H9 (cell line): ENCODE measurements around the gene NCOA5. TPM values are rescaled to one million over a fixed set of nuclear protein-coding genes. Genes with fewer than 3 reads are reported as not detected.

Experiments used
- DNase-seq: peaks from one replicate; pipeline ENCODE4 v3.0.0-alpha.2; 2017
- H2AFZ ChIP-seq: one replicate; pipeline ENCODE4 v1.6.1; 2013; ENCODE audit warnings: mild to moderate bottlenecking, low read length, control low read depth, moderate library complexity
- H2AK5ac ChIP-seq: 2 replicates; pipeline ENCODE4 v1.6.1; 2013; ENCODE audit warnings: low read length, control low read depth, mixed read lengths; ENCODE audit not compliant: insufficient read length
- H2BK120ac ChIP-seq: one replicate; pipeline ENCODE4 v1.6.1; 2013; ENCODE audit warnings: low read depth, mild to moderate bottlenecking, low read length, control low read depth, inconsistent platforms; ENCODE audit not compliant: poor library complexity, severe bottlenecking
- H2BK12ac ChIP-seq: 2 replicates; pipeline ENCODE4 v1.6.1; 2013; ENCODE audit warnings: low read length, control low read depth, mixed read lengths, low read depth; ENCODE audit not compliant: insufficient read length
- H2BK15ac ChIP-seq: 2 replicates; pipeline ENCODE4 v1.6.1; 2013; ENCODE audit warnings: low read depth, low read length, control low read depth
- H2BK20ac ChIP-seq: one replicate; pipeline ENCODE4 v1.6.1; 2013; ENCODE audit warnings: low read depth, mild to moderate bottlenecking, low read length, control low read depth, inconsistent platforms; ENCODE audit not compliant: poor library complexity, severe bottlenecking
- H2BK5ac ChIP-seq: 2 replicates; pipeline ENCODE4 v1.6.1; 2013; ENCODE audit warnings: low read length, control low read depth, mixed read lengths; ENCODE audit not compliant: insufficient read length
- H3K14ac ChIP-seq: 2 replicates; pipeline ENCODE4 v1.6.1; 2013; ENCODE audit warnings: low read length, control low read depth; ENCODE audit not compliant: insufficient read depth
- H3K18ac ChIP-seq: 2 replicates; pipeline ENCODE4 v1.6.1; 2013; ENCODE audit warnings: low read depth, mild to moderate bottlenecking, mixed read lengths, low read length, control low read depth; ENCODE audit not compliant: insufficient read length
- H3K23ac ChIP-seq: 2 replicates; pipeline ENCODE4 v1.6.1; 2013; ENCODE audit warnings: low read length, control low read depth, mixed read lengths, low read depth; ENCODE audit not compliant: insufficient read length
- H3K23me2 ChIP-seq: 2 replicates; pipeline ENCODE4 v1.6.1; 2013; ENCODE audit warnings: low read depth, mild to moderate bottlenecking, mixed read lengths, low read length, control low read depth; ENCODE audit not compliant: insufficient read length, poor library complexity, severe bottlenecking
- H3K27ac ChIP-seq: 2 replicates; pipeline ENCODE4 v1.5.1; 2013; ENCODE audit warnings: low read length, control low read depth, mixed read lengths, low read depth; ENCODE audit not compliant: insufficient read length
- H3K27me3 ChIP-seq: 2 replicates; pipeline ENCODE4 v1.6.1; 2013; ENCODE audit warnings: low read length, control low read depth, inconsistent platforms; ENCODE audit not compliant: insufficient read depth
- H3K4ac ChIP-seq: 2 replicates; pipeline ENCODE4 v1.6.1; 2013; ENCODE audit warnings: low read depth, mild to moderate bottlenecking, control low read depth, inconsistent platforms, low read length, moderate library complexity
- H3K4me1 ChIP-seq: 2 replicates; pipeline ENCODE4 v1.6.1; 2013; ENCODE audit warnings: low read length, control low read depth, inconsistent platforms; ENCODE audit not compliant: insufficient read depth
- H3K4me2 ChIP-seq: 2 replicates; pipeline ENCODE4 v1.6.1; 2013; ENCODE audit warnings: low read length, control low read depth, mixed read lengths; ENCODE audit not compliant: insufficient read length, insufficient read depth
- H3K56ac ChIP-seq: 2 replicates; pipeline ENCODE4 v1.6.1; 2013; ENCODE audit warnings: low read depth, mild to moderate bottlenecking, mixed read lengths, low read length, control low read depth; ENCODE audit not compliant: insufficient read length
- H3K79me1 ChIP-seq: 2 replicates; pipeline ENCODE4 v1.6.1; 2013; ENCODE audit warnings: low read depth, mild to moderate bottlenecking, moderate library complexity, low read length, control low read depth, inconsistent platforms; ENCODE audit not compliant: insufficient read depth, poor library complexity, severe bottlenecking
- H3K79me2 ChIP-seq: 2 replicates; pipeline ENCODE4 v1.6.1; 2013; ENCODE audit warnings: low read length, control low read depth, inconsistent platforms; ENCODE audit not compliant: insufficient read depth
- H3K9ac ChIP-seq: 2 replicates; pipeline ENCODE4 v1.6.1; 2013; ENCODE audit warnings: low read length, control low read depth, mixed read lengths; ENCODE audit not compliant: insufficient read length; ENCODE audit errors: extremely low read depth
- H3K9me3 ChIP-seq: one replicate; pipeline ENCODE4 v1.6.1; 2013; ENCODE audit warnings: low read depth, low read length, inconsistent platforms; ENCODE audit not compliant: control insufficient read depth
- H3T11ph ChIP-seq: one replicate; pipeline ENCODE4 v1.6.1; 2013; ENCODE audit warnings: mild to moderate bottlenecking, low read length, control low read depth, inconsistent platforms
- H4K20me1 ChIP-seq: one replicate; pipeline ENCODE4 v1.6.1; 2013; ENCODE audit not compliant: control insufficient read depth, insufficient read length, insufficient read depth
- H4K5ac ChIP-seq: 2 replicates; pipeline ENCODE4 v1.6.1; 2013; ENCODE audit warnings: low read depth, mild to moderate bottlenecking, mixed read lengths, low read length, control low read depth; ENCODE audit not compliant: insufficient read length
- H4K8ac ChIP-seq: replicated peaks from 2 replicates; pipeline ENCODE4 v1.6.1; 2013; ENCODE audit warnings: low read length, control low read depth, mixed read lengths, low read depth; ENCODE audit not compliant: insufficient read length
- H4K91ac ChIP-seq: 2 replicates; pipeline ENCODE4 v1.6.1; 2013; ENCODE audit warnings: low read depth, mild to moderate bottlenecking, moderate library complexity, mixed read lengths, low read length, control low read depth; ENCODE audit not compliant: insufficient read length
- H3K27ac Mint-ChIP-seq, 3 experiments: 2 replicates in 2 of 3; 3 replicates in 1 of 3; pipeline ENCODE4 v1.8.0; 2020 to 2021; ENCODE audit warnings: mixed read lengths in 3 of 3, mild to moderate bottlenecking in 1 of 3, moderate library complexity in 1 of 3
- H3K27me3 Mint-ChIP-seq: 2 replicates; pipeline ENCODE4 v1.8.0; 2021; ENCODE audit warnings: low read depth, mild to moderate bottlenecking, moderate library complexity, mixed read lengths
- H3K36me3 Mint-ChIP-seq, 3 experiments: 2 replicates in 2 of 3; 3 replicates in 1 of 3; pipeline ENCODE4 v1.8.0; 2020 to 2021; ENCODE audit warnings: low read depth in 3 of 3, mixed read lengths in 3 of 3; ENCODE audit not compliant: insufficient read depth in 1 of 3
- H3K4me1 Mint-ChIP-seq, 2 experiments: 2 replicates each; pipeline ENCODE4 v1.8.0; 2020; ENCODE audit warnings: mixed read lengths in 2 of 2
- H3K4me3 Mint-ChIP-seq, 2 experiments: 2 replicates in 1 of 2; 3 replicates in 1 of 2; pipeline ENCODE4 v1.8.0; 2020 to 2021; ENCODE audit warnings: mild to moderate bottlenecking in 2 of 2, mixed read lengths in 2 of 2, moderate library complexity in 1 of 2
- H3K9me3 Mint-ChIP-seq, 2 experiments: 2 replicates in 1 of 2; 3 replicates in 1 of 2; pipeline ENCODE4 v1.8.0; 2020; ENCODE audit warnings: mild to moderate bottlenecking in 2 of 2, mixed read lengths in 2 of 2, moderate library complexity in 1 of 2
- WGBS: extraction: QIAGEN DNeasy Blood & Tissue Kit; methylation state at CpG from one replicate; pipeline ENCODE4 v1.1.7; 2013; ENCODE audit warnings: missing lambda C conversion rate, low lambda C conversion rate, mixed read lengths; ENCODE audit not compliant: insufficient read length; ENCODE audit errors: extremely low coverage; 5-methylcytosine and 5-hydroxymethylcytosine counted together
- total RNA-seq: library from RNA; stranded (reverse); gene quantifications from 2 replicates; pipeline ENCODE4 v1.2.1, GENCODE V29; 2021
- TF ChIP-seq, protein P1 (sequence below): fragments of 200-600 bp; sonication (generic); conservative IDR thresholded peaks from 3 replicates; pipeline ENCODE4 v1.8.0; 2021; ENCODE audit warnings: antibody characterized with exemption, mild to moderate bottlenecking

Gene NCOA5
- total RNA-seq, 1 experiment from 2014 or later, result 55.7 TPM

DNA sequence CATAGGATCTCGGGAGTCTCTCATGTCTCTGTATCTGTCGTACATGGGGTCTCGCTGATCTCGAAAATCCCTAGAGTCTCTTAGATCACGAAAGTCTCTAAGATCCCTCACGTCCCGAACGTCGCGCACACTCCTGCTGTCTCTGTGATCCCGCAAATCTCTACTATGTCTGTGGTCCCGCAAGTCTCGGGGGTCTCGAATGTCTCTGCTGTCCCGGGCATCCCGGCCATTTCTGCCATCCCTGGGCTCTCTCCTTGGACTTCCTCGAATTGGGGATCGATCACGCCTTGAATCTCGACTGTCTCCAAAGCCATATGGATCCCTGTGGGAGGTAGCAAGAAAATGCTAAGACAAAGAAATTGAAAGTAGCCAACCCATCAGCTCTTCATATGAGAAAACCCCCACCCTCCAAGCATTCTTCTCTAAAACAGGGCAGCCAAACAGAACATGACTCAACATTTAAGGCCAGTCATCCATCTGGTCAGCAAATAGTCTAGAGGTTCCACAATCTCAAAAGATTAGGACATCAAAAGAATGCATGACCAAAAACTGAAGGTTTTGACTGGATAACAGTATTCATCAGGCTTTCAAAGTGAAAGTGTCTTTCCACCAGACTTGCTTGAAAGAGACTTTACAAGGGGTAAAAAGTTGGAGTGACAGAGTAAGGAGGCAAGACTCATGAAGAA, 19.4 kb downstream of the NCOA5 start:
- Histone ChIP-seq H3K4ac (no peak overlapping the region), H3K23me2 (no peaks in the 10 kb centered on the region), H3K79me2 (no peaks in the 10 kb centered on the region; the same call in 1 of the 2 replicates), H3T11ph (no peak overlapping the region), H3K4me2 (no peak overlapping the region), H3K9ac (no peak overlapping the region), H4K20me1 (peaks cover 2% of the 10 kb centered on the region), H2AK5ac (no peak overlapping the region), H4K8ac (no peak overlapping the region), H3K79me1 (peaks cover 3% of the 10 kb centered on the region), H4K91ac (no peak overlapping the region), H3K23ac (no peak overlapping the region), H3K14ac (no peak overlapping the region; the same call in 1 of the 2 replicates), H2BK15ac (no peak overlapping the region), H4K5ac (no peak overlapping the region), H3K56ac (no peak overlapping the region), H2AFZ (no peak overlapping the region), H3K18ac (no peak overlapping the region), H2BK20ac (no peak overlapping the region), H2BK12ac (no peak overlapping the region), H2BK5ac (no peak overlapping the region), H3K9me3 (no peaks in the 10 kb centered on the region), H2BK120ac (no peak overlapping the region), H3K27me3 (no peaks in the 10 kb centered on the region), H3K27ac (no peak overlapping the region), H3K4me1 (peaks cover 17% of the 10 kb centered on the region)
- no peak overlapping the region for H3K27ac Mint-ChIP-seq
- H3K36me3 Mint-ChIP-seq, result peaks cover 11 to 42% (median 36%) of the 10 kb centered on the region in 3 experiments
- DNase-seq, result no peak
- no peaks in the 10 kb centered on the region; a peak in 3 of 4 replicates for H3K4me1 Mint-ChIP-seq
- H3K4me3 Mint-ChIP-seq, result no peak overlapping the region
- H3K9me3 Mint-ChIP-seq, result no peaks in the 10 kb centered on the region
- WGBS, result no CpG with 5 or more reads among the region's 20 CpGs
- TF ChIP-seq, protein P1, sequence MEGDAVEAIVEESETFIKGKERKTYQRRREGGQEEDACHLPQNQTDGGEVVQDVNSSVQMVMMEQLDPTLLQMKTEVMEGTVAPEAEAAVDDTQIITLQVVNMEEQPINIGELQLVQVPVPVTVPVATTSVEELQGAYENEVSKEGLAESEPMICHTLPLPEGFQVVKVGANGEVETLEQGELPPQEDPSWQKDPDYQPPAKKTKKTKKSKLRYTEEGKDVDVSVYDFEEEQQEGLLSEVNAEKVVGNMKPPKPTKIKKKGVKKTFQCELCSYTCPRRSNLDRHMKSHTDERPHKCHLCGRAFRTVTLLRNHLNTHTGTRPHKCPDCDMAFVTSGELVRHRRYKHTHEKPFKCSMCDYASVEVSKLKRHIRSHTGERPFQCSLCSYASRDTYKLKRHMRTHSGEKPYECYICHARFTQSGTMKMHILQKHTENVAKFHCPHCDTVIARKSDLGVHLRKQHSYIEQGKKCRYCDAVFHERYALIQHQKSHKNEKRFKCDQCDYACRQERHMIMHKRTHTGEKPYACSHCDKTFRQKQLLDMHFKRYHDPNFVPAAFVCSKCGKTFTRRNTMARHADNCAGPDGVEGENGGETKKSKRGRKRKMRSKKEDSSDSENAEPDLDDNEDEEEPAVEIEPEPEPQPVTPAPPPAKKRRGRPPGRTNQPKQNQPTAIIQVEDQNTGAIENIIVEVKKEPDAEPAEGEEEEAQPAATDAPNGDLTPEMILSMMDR, result no peak
- no peaks in the 10 kb centered on the region for H3K27me3 Mint-ChIP-seq
